ENCODE measurements around the gene RRAGA. TPM values are rescaled to one million over a fixed set of nuclear protein-coding genes. Genes with fewer than 3 reads are reported as not detected.

RRAGA gene
- total RNA-seq: 55.7 TPM

DNA sequence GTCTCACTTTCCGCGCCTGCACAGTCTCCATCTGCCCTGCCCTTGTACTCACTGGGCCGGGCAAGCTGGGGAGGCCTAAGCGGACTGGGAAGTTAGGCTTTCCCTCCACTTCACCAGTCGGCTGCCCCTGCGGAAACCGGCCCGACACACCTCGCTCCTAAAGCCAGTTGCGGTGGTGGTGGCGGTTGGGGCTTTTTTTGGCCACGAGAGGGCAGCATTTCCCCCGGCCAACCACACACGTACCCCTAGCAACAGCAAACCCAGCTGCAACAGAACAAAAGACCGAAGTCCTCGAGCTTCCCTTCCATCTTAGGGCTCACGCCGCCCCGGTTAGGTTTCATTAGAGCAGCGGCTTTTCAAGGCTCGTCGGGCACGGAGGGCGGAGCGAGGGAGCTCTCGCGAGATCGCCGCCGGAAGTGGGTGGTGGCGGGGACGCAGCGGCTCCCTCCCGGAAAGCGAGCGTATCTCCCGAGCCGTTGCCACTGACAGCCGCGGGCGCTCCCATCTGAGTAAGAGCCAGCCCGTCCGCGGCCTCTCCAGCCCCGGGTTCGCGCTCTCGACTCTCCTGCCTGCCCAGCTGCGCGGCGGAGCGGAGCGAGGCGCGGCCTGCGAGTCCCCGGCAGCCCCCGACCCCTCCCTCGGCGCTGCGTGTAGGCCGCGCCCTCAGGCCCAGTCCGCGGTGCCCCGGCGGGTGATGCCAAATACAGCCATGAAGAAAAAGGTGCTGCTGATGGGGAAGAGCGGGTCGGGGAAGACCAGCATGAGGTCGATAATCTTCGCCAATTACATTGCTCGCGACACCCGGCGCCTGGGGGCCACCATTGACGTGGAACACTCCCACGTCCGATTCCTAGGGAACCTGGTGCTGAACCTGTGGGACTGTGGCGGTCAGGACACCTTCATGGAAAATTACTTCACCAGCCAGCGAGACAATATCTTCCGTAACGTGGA lies at the start of gene RRAGA:
TSS of gene RRAGA (plus strand) at position 462 of the 951 bp plus-strand sequence. CDS start at position 695, 233 bp downstream.

GRCh38 chr9:19033015-19033414 lies 16.2 kb upstream of the RRAGA start, which contains the start of gene SAXO1:
TSS of gene SAXO1 (minus strand) at chr9:19033209. CDS start at chr9:19032908, 301 bp downstream.

Other genes starting within 250 kb of the RRAGA start
- gene SAXO1, start 16.2 kb upstream of the RRAGA start, total RNA-seq: 0.05 TPM
- gene HAUS6, start 53.5 kb downstream of the RRAGA start, total RNA-seq: 21.2 TPM
- 35.8 TPM for gene PLIN2, start 78.1 kb downstream of the RRAGA start, total RNA-seq
- 180 TPM for gene DENND4C, start 181.3 kb downstream of the RRAGA start, total RNA-seq